HG03039 (cell line): ENCODE measurements around the gene HECW1.

ENCODE experiments used
- ATAC-seq: cut with Tn5 transposase; IDR thresholded peaks from one replicate; pipeline ENCODE4 v1.9.1; 2021; ENCODE audit warnings: mild to moderate bottlenecking, moderate library complexity; ENCODE audit not compliant: unreplicated experiment

HECW1 gene

DNA sequence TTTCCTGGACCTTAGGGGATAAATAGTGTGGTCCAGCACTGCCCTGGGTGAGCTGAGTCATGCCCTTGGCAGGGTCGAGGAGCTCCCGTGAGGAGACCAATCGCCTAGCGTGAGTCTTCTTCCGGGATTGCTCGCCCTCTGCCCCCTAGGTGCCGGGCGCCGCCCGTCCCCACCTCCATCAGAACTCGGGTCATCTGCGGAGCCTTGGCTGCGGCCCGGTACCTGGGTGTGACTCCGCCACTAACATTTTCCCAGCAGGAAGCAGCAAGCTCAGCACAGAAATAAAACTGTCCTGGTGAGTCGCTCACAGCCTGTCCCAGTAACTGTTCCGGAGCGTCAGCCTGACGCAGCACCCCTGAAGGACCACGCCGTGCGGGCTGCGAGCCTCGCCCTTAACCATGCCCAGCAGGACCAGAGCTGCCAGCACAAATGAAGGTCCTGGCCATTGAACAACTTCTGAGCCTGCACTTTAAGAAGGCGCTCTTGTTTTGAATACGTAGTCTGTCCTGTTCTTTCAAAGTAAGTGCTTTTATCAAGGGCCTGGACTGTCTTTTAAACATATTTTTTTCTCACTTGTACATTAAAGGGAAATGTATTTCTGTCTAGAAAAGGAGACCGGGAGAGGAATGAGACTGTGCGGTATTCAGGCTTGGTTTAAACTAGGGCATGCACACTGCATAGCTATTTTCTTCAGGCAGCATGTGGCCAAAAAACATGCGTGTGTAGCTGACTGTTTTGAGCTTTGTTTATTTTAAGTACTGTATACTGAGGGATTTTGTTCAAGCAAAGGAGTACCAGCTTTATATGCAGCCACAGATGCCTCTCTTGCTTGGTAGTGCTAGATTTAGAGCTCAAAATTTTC, 136.7 kb downstream of the HECW1 start:
- ATAC-seq: no peak

DNA sequence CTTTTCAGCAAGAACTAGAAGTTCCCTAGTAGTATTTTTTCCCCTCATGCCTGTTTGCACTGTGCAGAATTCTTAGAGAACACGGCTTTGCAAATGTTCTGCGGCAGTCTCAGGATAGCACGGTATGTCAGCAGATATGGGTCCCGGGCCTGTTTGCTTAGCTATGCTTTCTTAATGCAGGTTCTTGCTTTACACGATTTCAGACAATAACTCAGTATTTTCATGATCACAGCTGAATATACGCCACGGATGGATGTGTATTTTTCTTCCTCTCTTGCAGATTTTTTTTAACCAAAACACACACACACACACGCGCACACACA, 137.3 kb downstream of the HECW1 start:
- no peak for ATAC-seq

DNA sequence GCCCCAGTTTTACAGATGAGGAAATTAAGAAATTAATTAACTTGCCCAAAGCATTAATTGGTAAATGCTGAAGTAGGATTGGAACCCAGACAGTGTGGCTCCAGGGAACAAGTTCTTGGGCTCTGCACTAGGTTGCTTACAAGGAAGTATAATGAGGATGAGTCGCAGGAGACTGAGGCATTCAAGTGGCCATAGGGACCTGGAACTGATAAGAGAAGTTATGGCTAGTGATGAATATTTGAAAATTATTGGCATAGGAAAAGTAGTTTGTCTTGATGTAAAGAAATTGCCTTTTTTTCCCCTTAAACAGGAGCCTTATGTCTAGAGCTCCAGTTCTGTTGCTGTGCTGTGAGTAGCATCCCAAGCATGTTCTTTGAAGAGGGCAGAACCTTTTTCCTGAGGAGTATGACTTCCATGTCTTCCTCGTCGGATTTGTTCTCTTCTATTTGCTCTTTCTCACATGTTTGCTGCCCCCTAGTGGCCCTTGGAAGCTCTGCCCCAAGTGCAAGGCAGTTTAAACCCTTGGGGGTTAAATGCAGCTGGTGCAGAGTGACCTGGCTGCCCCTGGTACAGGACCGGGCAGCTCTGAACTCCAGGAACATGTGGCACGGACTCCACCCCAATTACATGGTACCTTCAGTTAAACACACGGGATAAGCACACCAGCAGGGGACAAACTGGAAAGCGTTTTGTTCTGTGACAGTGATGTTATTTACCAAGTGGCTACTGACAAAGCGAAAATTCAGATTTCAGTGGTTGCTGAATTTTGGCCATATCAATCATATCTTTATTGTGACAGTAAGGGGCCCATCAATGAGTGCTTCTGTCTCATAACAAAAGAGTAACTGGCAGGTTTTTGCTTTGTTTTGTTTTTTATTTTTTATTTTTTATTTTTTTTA, 148.8 kb downstream of the HECW1 start:
- no peak for ATAC-seq

DNA sequence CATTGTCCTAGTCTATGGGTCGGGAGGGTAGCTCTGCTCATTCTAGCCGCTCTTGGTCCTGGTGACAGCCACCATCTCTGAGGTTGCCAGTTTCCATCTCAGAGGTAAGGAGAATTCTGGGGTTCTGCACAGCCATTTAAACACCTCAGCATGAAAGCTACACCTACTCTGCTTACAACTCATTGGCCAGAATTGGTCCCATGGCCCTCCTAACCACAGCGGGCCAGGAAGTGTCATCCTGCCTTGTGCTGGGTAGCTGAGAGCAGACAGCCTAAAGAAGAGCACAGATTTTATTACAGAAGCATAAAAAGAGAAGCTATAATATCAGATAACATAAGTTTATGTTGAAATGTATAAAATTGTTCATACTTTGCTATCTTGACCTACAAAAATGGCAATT, 152.7 kb downstream of the HECW1 start:
- no peak for ATAC-seq

DNA sequence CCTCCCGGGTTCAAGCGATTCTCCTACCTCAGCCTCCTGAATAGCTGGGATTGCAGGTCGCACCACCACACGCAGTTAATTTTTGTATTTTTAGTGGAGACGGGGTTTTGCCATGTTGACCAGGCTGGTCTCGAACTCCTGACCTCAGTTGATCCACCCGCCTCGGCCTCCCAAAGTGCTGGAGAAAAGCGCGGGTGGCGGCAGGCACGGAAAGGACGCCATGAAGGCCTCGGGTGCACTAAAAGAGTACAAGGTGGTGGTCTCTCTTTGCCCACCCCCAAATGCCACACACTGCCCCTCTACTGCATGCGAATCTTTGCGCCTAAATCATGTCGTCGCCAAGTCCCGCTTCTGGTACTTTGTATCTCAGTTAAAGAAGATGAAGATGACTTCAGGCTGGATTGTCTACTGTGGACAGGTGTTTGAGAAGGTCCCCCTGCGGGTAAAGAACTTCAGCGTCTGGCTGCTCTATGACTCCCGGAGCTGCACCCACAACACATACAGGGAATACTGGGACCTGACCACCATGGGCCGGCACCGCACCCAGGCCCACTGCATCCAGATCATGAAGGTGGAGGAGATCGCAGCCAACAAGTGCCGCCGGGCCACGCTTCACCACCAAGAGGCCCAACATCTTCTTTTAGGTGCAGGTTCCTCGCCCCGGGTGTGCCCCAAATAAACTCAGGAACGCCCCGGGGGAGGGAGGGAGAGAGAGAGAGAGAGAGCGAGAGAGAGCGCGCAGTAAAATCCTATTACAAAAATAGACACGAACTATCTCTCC, 161.7 kb downstream of the HECW1 start:
- ATAC-seq: no peak

DNA sequence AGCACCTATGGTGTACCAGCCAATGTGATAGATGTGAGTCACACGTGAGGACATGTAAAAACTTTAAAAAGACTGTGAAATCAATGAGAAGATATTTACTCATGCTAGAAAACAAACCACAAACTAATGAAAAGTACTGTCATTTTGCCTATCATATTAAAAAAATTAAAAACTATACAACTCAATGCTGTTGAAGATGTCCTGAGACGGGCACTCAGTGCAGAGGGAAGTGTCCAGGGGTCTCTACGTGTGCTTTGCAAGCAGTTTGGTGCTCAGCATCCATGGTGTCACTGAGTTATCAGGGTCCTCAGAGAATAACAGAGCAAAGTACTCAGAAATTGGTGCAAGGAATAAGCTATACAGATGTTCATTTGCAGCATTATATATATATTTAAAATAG, 162.3 kb downstream of the HECW1 start:
- ATAC-seq: no peak

DNA sequence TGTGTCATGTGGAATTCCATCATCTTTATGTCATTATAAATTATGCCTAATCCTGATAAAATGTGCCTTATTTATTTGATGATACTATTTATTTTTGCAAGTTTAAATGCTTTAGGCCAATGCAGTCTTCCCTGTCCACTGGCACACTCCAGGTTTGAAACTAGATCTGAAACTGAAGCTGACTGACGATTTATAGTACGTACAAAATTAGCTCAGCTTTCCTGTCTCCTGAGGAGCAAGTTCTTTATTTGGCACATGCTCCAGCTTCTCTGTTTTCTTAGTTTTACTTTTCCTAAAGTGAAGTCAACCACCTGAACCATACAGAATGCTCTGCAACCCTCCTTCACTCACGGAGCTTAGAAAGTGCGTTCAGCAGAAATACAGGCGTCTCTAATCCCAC, 164.1 kb downstream of the HECW1 start:
- ATAC-seq: no peak

DNA sequence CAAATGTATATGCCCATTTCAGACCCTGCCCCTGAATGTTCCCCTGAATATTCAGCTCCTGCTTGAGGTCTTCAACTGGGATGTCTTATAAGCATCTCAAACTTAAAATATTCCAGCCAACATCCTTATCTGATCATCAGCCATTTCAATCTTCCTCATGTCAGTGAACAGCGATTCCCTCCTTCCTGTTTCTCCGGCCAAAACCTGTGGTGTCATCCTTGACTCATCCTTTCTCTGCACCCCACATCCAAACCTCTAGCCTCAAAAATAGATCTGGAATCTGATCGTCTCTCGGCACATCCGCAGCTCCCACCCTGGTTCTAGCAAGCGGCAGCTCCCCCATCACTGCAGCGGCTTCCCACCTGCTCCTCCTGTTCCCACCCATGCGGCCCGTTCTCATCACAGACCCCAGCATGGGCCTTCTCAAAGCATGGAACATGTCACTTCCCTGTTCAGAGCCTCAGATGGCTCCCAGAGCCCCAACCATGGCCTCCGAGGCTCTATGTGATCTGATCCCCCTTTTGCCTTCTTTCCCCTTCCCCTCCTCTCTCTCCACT, 165.7 kb downstream of the HECW1 start:
- no peak for ATAC-seq

DNA sequence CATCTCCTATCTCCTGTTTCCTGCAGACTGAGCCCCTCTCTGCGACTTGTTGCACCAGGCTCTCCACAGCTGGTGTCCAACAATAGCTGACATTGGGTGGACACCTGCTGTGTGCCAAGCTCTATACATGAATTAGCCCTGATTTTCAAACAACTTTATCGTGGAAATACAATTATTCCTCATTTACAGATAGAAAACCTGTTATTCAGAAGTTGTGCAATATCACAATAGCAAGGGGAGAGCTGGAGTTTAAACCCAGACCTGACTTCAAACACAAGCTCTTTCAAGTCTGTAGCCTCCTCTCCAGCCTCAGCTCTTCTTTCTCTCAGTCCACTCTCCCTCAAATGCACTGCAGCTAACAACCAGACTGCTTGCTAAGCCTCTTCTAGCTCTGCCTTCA, 168.8 kb downstream of the HECW1 start:
- no peak for ATAC-seq

DNA sequence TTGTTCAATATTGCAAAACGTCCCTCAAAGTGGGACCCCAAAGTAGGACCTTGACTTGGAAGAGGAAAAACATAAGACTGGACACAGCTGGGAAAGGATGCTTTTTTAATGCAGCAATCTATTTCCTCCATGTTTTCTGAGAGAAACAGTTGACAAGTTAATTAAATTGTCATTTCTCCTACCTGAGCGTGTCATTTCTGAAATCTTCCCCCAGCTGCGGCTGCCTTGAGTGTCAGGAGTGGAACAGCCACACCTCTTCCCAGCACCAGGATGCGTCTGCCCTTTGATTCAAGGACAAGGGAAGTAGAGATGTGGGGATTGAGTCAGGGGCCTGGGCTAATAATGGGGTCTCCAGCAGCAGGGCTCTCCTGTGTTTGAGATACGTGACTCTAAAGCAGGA, 171.3 kb downstream of the HECW1 start:
- ATAC-seq: no peak

DNA sequence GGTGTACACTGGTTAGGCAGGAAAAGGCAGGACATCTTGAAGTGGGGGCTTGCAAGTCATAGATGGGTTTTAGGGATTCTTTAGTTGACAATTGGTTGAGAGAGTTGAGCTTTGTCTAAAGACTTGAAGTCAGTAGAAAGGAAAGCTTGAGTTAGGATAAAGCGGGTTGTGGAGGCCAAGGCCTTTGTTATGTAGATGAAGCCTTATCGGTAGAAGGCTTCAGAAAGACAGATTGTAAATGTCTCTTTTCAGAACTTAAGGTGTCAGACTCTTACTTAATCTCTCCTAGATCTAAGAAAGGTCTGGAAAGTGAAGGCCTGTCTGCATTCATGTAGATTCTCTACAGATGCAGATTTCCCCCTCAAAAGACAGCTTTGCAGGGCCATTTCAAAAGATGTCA, 177.4 kb downstream of the HECW1 start:
- ATAC-seq: no peak

DNA sequence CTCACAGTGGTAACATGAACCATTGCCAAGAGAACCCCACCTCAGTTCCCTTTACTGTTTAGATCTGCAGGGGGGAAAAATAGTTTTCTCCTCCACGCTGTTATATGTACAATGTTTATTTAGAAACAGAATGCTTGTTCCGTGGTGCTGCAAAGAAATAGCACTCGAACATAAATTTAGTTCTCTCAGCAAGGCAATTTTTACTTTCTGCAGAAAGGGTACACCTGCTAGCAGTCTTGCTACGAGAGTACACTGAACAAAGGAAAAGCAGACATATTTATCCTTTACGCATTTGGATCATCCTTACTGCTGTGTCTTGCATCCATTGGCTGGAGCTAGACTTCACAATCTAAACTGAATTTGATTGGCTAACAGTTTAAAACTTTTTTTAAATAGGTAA, 178.5 kb downstream of the HECW1 start:
- ATAC-seq: no peak

DNA sequence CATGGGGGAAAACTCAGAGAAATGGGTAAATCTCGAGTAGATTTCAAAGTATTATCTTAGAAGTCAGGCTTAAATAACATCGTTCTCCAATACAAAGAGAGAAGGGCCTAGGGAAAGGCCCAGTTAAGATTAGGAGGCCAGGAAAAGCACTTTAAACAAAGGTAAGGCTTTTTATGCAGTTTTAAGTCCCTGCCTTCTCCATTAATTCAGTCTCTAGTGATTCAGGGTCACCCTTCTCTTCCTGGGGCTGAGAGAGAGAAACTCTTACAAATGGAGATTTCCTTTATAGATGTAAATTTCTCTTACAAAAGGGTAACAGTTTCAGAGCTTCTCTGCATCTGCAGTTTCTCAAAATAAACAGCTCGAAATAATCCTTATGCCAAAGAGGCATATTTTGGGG, 179.3 kb downstream of the HECW1 start:
- ATAC-seq: no peak

DNA sequence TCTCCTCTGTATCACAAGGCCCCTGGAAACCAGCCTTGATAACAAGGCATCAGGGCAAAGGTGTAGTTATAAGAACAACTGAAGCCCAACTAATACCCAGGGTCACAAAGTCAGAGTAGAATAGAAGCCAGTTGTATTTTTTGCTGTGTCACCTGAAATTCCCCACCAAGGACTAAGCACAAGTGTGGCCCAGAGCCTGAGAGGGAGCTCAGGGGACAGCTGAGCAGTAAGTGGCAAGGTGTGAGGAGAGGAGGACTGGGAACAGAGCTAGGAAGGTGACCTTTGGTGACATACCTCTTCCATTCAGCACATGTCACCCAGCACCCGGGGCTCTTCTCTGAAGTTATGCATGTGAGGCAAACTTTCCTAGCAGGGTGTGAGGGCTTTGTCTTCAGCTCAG, 179.9 kb downstream of the HECW1 start:
- ATAC-seq: no peak

DNA sequence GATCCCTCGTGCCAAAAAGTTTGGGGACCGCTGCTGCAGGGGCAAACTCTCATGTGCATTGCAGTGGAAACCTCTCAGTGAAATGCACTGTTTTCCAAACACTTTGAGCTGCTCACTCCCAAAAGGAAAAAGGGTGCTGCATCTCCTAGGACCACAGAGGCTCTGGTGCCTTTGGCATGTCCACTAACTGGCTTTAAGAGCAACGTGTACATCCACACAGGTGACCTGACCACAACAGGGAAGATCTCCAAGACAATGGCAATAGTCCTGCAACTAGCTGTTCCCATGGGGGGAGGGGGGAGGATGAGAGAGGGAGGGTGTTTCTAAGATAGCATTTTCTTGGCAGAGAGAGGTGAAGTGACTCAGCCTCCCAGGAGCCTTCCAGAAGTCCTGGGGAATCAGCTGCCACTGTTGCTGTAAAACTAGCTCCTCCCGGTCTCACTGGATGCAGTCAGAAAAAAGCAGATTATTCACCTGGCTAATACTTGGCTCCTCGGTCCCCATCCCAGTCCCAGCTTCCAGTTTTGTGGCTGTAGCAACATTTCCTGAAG, 181.7 kb downstream of the HECW1 start:
- ATAC-seq: no peak

DNA sequence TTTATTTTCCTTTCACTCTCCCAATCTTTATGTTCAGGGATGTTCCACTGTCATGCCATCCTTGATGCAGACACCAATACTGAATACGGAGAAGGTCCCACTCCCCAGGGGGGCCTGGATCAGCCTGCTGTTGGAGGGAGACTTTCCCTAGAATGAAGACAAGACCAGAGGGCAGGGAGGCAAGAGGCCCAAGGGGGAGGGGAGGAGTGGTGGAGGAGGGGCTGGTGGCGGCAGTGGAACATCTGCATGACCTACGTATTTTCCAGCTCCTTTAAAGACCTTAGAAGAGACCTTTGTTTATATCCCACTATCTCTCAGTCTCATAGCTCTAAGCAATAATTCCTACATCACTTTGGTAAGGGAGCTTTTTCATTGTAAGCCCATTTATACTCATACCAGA, 183.0 kb downstream of the HECW1 start:
- ATAC-seq: no peak

DNA sequence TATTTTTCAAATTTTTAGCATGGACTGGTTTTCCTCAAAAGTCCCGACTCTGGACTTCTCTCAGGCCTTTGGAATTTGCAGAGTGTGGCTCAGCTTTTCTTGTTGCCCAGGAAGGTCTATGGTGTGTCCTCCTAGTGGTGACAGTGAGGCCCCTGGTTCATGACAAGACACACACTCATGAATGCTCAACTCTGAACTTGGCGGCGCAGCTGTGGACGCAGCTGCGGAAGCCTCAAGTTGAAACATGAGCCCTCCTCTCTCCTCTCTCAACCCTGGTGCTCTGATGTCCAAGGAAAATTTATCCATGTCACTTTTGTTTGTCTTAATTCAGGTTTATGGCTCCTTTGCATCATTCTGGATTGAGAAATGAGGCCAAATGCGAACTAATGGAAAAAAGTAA, 183.9 kb downstream of the HECW1 start:
- no peak for ATAC-seq

DNA sequence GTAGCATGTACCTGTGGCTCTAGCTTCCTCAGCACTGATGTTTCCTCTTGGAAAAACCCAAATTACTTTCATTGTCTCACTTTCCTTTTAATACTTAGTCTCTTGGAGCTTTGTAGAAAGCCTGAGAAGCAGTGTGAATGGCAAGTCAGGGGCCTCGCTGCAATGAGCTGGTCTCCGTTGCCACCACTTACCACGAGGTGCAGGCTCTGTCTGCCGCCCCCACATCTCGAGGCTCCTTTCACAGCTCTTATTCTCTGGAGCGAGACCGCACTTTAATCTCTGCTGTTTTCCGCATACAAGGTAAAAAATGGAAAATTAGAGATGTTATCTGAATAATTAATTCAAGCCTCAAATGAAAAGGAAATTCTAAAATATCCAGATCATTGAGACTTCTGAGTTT, 186.2 kb downstream of the HECW1 start:
- no peak for ATAC-seq

DNA sequence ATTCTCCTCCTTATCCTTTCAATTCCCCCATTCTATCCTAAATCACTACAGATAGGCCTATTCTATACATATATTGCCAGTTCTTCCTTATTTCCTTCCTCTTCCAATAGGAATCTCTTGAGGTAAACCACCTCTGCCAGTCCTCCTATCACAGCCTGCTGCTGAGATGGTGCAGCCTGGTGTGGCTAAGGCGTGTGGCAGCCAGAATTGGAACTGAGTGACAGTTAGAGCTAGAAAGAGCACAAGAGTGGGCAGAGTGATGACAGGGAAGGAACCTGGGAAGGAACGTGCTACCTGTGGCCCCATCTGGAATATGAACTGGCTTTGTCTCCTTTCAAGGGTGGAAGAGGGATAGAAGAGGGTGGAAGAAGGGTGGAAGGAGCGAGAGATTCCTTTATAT, 187.7 kb downstream of the HECW1 start:
- ATAC-seq: no peak

DNA sequence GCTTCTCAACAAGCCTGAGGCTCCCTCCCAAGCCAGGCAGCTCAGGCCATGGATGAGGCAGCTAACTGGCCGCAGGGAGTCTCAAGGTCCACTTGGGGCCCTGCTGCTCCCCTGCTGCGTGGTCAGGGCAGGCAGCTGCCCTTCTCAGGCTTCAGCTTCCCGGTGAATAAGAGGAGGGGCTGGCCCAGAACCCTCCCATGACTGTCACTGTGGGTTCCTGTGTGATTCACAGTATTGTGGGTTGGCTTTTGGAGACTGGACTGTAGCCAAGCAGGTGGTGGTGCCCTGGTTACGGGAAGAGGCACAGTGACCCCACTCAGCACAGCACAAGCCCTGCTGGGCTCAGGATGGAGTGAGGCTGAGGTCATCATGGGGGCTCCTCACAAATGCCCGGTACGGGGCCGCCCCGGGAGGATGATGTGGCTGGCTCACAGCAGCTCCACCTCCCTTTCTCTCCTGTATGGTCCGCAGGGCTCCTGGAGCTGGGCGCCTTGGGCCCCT, 189.8 kb downstream of the HECW1 start:
- ATAC-seq: no peak
